NT2/D1 (cell line): ENCODE measurements around the gene AGO3.
"Not testable (repeated sequence)": the region's sequence is repeated elsewhere in the genome, so short reads cannot be mapped to it uniquely, and the experiment has no call there.

Experiments used
- DNase-seq: peaks from one replicate; pipeline ENCODE4 v3.0.0-alpha.2; 2011; ENCODE audit warnings: low read depth, low spot score
- H3K27me3 ChIP-seq: 2 replicates; pipeline ENCODE4 v1.6.0; 2011; ENCODE audit warnings: mild to moderate bottlenecking; ENCODE audit not compliant: insufficient read length, insufficient read depth
- H3K36me3 ChIP-seq: 2 replicates; pipeline ENCODE4 v1.6.1; 2011; ENCODE audit warnings: mild to moderate bottlenecking, low read length, mixed read lengths; ENCODE audit not compliant: insufficient read depth, insufficient read length
- H3K4me1 ChIP-seq: 2 replicates; pipeline ENCODE4 v1.5.1; 2011; ENCODE audit not compliant: insufficient read depth, insufficient read length
- H3K4me3 ChIP-seq: 2 replicates; pipeline ENCODE4 v1.5.1; 2011; ENCODE audit warnings: low read depth; ENCODE audit not compliant: insufficient read length
- H3K9ac ChIP-seq: 2 replicates; pipeline ENCODE4 v1.6.0; 2011; ENCODE audit warnings: low read depth; ENCODE audit not compliant: insufficient read length
- H3K9me3 ChIP-seq: 2 replicates; pipeline ENCODE4 v1.5.1; 2011; ENCODE audit warnings: mild to moderate bottlenecking, low read length; ENCODE audit not compliant: insufficient read depth
- SUZ12 ChIP-seq: IDR thresholded peaks from 2 replicates; pipeline ENCODE4 v1.6.1; 2011; ENCODE audit not compliant: insufficient read length, insufficient read depth; ENCODE audit errors: extremely low read depth
- YY1 ChIP-seq: IDR thresholded peaks from 2 replicates; pipeline ENCODE4 v1.6.1; 2011; ENCODE audit not compliant: insufficient read length, insufficient read depth
- ZNF274 ChIP-seq: IDR thresholded peaks from 2 replicates; pipeline ENCODE4 v1.6.1; 2011; ENCODE audit warnings: mild to moderate bottlenecking, low read depth, low read length

AGO3 gene

DNA sequence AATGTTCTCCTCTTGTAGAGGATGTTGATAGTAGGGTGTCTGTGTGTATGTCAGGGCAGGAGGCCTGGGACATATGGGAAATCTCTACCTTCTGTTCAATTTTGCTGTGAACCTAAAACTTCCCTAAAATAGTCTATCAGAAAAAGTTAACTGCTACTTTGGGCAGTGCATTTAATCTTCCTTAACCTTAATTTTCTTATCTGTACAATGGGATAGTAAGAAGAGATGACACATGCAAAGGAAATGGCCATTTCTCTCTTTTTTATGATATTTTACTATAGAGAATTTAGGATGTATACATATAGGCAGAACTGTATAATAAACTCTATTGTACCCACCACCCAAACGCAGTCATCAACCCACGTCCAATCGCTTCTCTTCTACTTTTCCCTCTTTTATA lies 8.6 kb downstream of the AGO3 start:
- TF ChIP-seq YY1 = no peak
- TF ChIP-seq SUZ12 = no peak
- no peak for TF ChIP-seq ZNF274
- no peak for DNase-seq
- H3K9ac ChIP-seq = no peak overlapping the region
- H3K27me3 ChIP-seq = no peaks in the 10 kb centered on the region
- H3K4me1 ChIP-seq = no peaks in the 10 kb centered on the region
- H3K9me3 ChIP-seq = no peaks in the 10 kb centered on the region
- H3K4me3 ChIP-seq = no peak overlapping the region
- peaks cover 5% of the 10 kb centered on the region for H3K36me3 ChIP-seq

DNA sequence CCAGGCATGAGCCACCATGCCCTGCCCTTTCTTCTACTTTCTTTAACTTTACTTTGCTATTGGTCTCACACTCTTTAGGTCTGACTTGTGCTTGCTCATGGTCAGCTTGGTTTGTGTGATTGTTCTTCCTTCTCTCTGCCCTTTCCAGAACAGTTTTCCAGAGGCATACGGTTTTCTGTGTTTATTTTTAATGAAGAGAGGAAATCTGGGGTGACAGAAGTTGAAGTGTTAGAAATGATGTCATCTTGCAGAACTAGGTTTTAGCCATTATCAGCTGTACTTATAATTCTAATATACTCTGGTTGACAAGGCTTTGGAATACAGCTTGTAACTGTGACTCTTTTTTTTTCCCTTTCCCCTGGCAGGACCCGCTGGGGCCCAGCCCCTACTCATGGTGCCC lies 14.4 kb downstream of the AGO3 start:
- no peak for DNase-seq
- peaks cover 24% of the 10 kb centered on the region for H3K36me3 ChIP-seq
- no peaks in the 10 kb centered on the region for H3K27me3 ChIP-seq
- TF ChIP-seq SUZ12 (no peak), ZNF274 (no peak), YY1 (no peak)
- no peaks in the 10 kb centered on the region for H3K9me3 ChIP-seq
- H3K9ac ChIP-seq = no peak overlapping the region
- H3K4me1 ChIP-seq = no peaks in the 10 kb centered on the region
- no peak overlapping the region for H3K4me3 ChIP-seq

- no peaks in the 10 kb centered on the region for H3K27me3 ChIP-seq
- no peak overlapping the region for H3K9ac ChIP-seq
- TF ChIP-seq ZNF274 (no peak), SUZ12 (no peak), YY1 (no peak)
- DNase-seq = no peak
- no peaks in the 10 kb centered on the region for H3K4me1 ChIP-seq
- peaks cover 24% of the 10 kb centered on the region for H3K36me3 ChIP-seq
- no peaks in the 10 kb centered on the region for H3K9me3 ChIP-seq
- no peak overlapping the region for H3K4me3 ChIP-seq
These were observed 16.6 kb downstream of the AGO3 start for GRCh38 chr1:35947547-35947946.

DNA sequence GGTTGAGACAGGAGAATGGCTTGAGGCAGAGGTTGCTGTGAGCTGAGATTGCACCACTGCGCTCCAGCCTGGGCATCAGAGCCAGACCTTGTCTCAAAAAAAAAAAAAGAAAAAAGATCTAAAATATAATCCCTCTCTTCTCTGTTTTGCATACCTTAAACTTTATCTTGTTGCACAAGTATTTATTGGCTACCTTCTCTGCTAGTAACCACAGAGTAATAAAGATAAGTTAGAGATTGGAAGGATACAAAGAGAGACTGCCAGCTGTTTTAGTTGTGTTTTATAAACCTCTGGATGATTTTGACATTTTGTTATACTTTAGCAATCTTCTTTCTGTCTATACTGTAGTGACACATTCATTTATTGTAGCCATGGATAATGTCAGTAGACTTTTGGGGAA lies 27.7 kb downstream of the AGO3 start:
- Histone ChIP-seq H3K27me3 (no peaks in the 10 kb centered on the region), H3K9ac (no peak overlapping the region), H3K4me3 (no peak overlapping the region), H3K36me3 (peaks cover 7% of the 10 kb centered on the region), H3K9me3 (no peaks in the 10 kb centered on the region), H3K4me1 (no peaks in the 10 kb centered on the region)
- TF ChIP-seq ZNF274 (no peak), SUZ12 (no peak), YY1 (no peak)
- no peak for DNase-seq

DNA sequence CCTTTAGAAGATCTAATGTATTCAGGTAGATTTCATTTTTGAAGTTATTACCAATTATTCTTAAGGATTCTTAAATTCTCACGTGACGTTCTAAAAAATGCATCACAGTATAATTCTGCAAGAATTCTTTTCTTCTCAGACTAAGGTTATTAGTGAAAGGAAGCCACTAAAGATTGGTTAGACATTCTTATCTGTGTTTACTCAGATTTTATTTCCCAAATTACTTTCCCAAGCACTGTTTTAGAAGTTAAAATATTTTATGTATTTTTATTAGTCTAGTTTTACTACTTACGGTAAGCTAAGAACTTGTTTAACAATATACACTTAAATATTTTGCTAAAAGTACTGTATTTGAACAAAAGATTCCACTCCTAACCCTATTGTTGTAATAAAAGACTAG lies 28.4 kb downstream of the AGO3 start:
- H3K9ac ChIP-seq = no peak overlapping the region
- no peak for DNase-seq
- H3K9me3 ChIP-seq = no peaks in the 10 kb centered on the region
- no peaks in the 10 kb centered on the region for H3K4me1 ChIP-seq
- H3K36me3 ChIP-seq = peaks cover 5% of the 10 kb centered on the region
- H3K4me3 ChIP-seq = no peak overlapping the region
- TF ChIP-seq SUZ12 = no peak
- no peak for TF ChIP-seq ZNF274
- TF ChIP-seq YY1 = no peak
- H3K27me3 ChIP-seq = no peaks in the 10 kb centered on the region

DNA sequence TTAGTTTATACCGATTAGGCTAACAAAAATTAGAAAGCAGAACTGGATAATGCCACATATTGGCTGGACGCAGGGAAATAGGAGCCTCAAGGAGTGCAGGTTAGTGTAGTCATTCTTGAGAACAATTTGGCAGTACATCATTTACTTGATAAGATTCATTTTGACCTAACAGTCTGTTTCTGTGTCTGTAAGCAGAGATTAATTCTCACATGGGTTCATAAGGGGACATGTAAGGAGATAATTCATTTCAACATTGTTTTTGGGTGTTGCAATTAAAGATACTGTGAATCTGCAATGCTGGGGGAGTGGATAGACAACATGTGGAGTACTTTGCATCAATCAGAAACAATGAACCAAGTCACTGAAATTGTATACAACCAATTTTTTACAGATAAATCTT lies 32.0 kb downstream of the AGO3 start:
- no peak overlapping the region for H3K4me3 ChIP-seq
- no peaks in the 10 kb centered on the region for H3K9me3 ChIP-seq
- no peak for DNase-seq
- no peaks in the 10 kb centered on the region for H3K4me1 ChIP-seq
- no peak overlapping the region for H3K9ac ChIP-seq
- H3K36me3 ChIP-seq = peaks cover 5% of the 10 kb centered on the region
- H3K27me3 ChIP-seq = no peaks in the 10 kb centered on the region
- TF ChIP-seq YY1 = no peak
- TF ChIP-seq SUZ12 = no peak
- no peak for TF ChIP-seq ZNF274

GRCh38 chr1:35964277-35964676 lies 33.4 kb downstream of the AGO3 start:
- DNase-seq, H3K9me3 ChIP-seq, H3K36me3 ChIP-seq, H3K4me1 ChIP-seq, H3K9ac ChIP-seq, H3K4me3 ChIP-seq, H3K27me3 ChIP-seq: not testable (repeated sequence)

DNA sequence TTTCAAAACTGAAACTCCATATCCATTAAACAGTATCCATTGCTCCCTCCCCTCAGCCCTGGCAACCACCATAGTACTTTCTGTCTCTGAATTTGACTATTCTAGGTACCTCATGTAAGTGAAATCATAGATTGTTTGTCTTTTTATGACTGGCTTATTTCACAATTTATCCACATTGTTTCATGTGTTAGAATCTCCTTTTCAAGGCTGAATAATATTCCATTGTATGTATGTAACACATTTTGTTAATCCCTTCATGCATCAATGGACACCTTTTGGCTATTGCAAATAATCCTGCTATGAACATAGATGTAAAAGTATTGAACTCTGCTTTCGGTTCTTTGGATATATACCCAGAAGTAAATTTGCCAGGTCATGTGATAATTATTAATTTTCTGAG lies 37.5 kb downstream of the AGO3 start:
- Histone ChIP-seq H3K4me1 (no peaks in the 10 kb centered on the region), H3K9ac (no peak overlapping the region), H3K4me3 (no peak overlapping the region), H3K36me3 (peaks cover 27% of the 10 kb centered on the region), H3K27me3 (no peaks in the 10 kb centered on the region), H3K9me3 (no peaks in the 10 kb centered on the region)
- TF ChIP-seq ZNF274 = no peak
- no peak for TF ChIP-seq YY1
- TF ChIP-seq SUZ12 = no peak
- no peak for DNase-seq
